Activated T-cell treated with anti-CD3 and anti-CD28 coated beads for 48 hours (primary cell): ENCODE measurements around the gene GGT1.
"Not testable (repeated sequence)": the region's sequence is repeated elsewhere in the genome, so short reads cannot be mapped to it uniquely, and the experiment has no call there.

ENCODE experiments used
- DNase-seq: peaks from one replicate; pipeline ENCODE4 v3.0.0-alpha.2; 2020; ENCODE audit warnings: low read depth

Gene GGT1

GRCh38 chr22:24642307-24642706 lies 39.3 kb downstream of the GGT1 start:
- DNase-seq = not testable (repeated sequence)

GRCh38 chr22:24644409-24644808 lies 41.4 kb downstream of the GGT1 start:
- not testable (repeated sequence) for DNase-seq

- not testable (repeated sequence) for DNase-seq
These were observed 42.7 kb downstream of the GGT1 start for GRCh38 chr22:24645408-24646399.

- not testable (repeated sequence) for DNase-seq
These were observed 43.8 kb downstream of the GGT1 start for GRCh38 chr22:24646756-24647155.

GRCh38 chr22:24649371-24649770 lies 46.4 kb downstream of the GGT1 start:
- DNase-seq = not testable (repeated sequence)

- peak; percentile 59 for DNase-seq
These were observed 47.9 kb downstream of the GGT1 start for GRCh38 chr22:24650884-24651283.

- not testable (repeated sequence) for DNase-seq
These were observed 62.4 kb downstream of the GGT1 start for GRCh38 chr22:24665395-24665794.

- not testable (repeated sequence) for DNase-seq
These were observed 64.9 kb downstream of the GGT1 start for GRCh38 chr22:24667904-24668303.

- DNase-seq = not testable (repeated sequence)
These were observed 69.5 kb downstream of the GGT1 start for GRCh38 chr22:24672532-24672931.
